Motor neuron (in vitro differentiated cells): ENCODE results near the gene SLC30A10. TPM values are rescaled to one million over a fixed set of nuclear protein-coding genes. Genes with fewer than 3 reads are reported as not detected.
A peak's percentile ranks its signal among the peaks of the same experiment; 100 is the strongest.
"Not testable (repeated sequence)": the region's sequence is repeated elsewhere in the genome, so short reads cannot be mapped to it uniquely, and the experiment has no call there.

ENCODE experiments used
- ATAC-seq, 8 experiments: fragments of 200-7000 bp; cut with Tn5 transposase; replicated peaks in 6 of 8; 2 replicates each; pipeline ENCODE4 v1.8.0; 2021; ENCODE audit warnings: mild to moderate bottlenecking in 8 of 8, moderate library complexity in 8 of 8
- H3K27ac ChIP-seq, 2 donors: fragments of 250-450 bp; sonication (Bioruptor Pico); 2 replicates each; pipeline ENCODE4 v1.9.0; 2021; ENCODE audit warnings: antibody characterized with exemption in 2 of 2, mild to moderate bottlenecking in 2 of 2, moderate library complexity in 1 of 2
- H3K4me1 ChIP-seq, 2 donors: fragments of 250-450 bp; sonication (Bioruptor Pico); replicated peaks in 1 of 2; 2 replicates each; pipeline ENCODE4 v1.6.1; 2021; ENCODE audit warnings: antibody characterized with exemption in 2 of 2, mild to moderate bottlenecking in 2 of 2, moderate library complexity in 1 of 2
- H3K4me3 ChIP-seq, 5 donors: fragments of 250-450 bp; sonication (Bioruptor Pico); 2 replicates each; pipeline ENCODE4 v1.9.0; 2021; ENCODE audit warnings: antibody characterized with exemption in 5 of 5, mild to moderate bottlenecking in 5 of 5, moderate library complexity in 4 of 5
- WGBS, 10 experiments: fragments of 450-650 bp; shearing (Covaris generic); methylation state at CpG; one replicate each; pipeline ENCODE4 v1.0.0; 2022; 5-methylcytosine and 5-hydroxymethylcytosine counted together
- in situ Hi-C, 9 experiments: fragments of 400-800 bp; cut with MboI; loops; one replicate each; pipeline ENCODE4 v1.15.0; 2021; ENCODE audit warnings: low sequenced_read_pairs in 9 of 9, low pct_unique_long_range_greater_than_20kb in 2 of 9; ENCODE audit not compliant: unreplicated experiment in 9 of 9
- total RNA-seq, 8 experiments: library from RNA; unstranded; fragments of 300-600 nt; gene quantifications; 2 replicates each; pipeline versions ENCODE4 v1.2.3 to v1.2.4, GENCODE V29; 2022

Gene SLC30A10
- total RNA-seq, 8 experiments from 2014 or later, result 0.46 to 7.4 (median 2.9) TPM; not detected in 2

DNA sequence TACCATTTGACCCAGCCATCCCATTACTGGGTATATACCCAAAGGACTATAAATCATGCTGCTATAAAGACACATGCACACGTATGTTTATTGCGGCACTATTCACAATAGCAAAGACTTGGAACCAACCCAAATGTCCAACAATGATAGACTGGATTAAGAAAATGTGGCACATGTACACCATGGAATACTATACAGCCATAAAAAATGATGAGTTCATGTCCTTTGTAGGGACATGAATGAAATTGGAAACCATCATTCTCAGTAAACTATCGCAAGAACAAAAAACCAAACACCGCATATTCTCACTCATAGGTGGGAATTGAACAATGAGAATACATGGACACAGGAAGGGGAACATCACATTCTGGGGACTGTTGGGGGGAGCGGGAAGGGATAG, 20.9 kb upstream of the SLC30A10 start:
- H3K4me3 ChIP-seq, H3K4me1 ChIP-seq, ATAC-seq, H3K27ac ChIP-seq, in situ Hi-C loops: not testable (repeated sequence)
- WGBS, 10 experiments, result 43 to 88% (median 64%) methylated on average over 1 of the region's 5 CpGs; no CpG with 5 or more reads in 6 of the 10 experiments

DNA sequence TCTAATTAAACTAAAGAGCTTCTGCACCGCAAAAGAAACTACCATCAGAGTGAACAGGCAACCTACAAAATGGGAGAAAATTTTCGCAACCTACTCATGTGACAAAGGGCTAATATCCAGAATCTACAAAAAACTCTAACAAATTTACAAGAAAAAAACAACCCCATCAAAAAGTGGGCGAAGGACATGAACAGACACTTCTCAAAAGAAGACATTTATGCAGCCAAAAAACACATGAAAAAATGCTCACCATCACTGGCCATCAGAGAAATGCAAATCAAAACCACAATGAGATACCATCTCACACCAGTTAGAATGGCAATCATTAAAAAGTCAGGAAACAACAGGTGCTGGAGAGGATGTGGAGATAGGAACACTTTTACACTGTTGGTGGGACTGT, 20.4 kb upstream of the SLC30A10 start:
- in situ Hi-C loops, ATAC-seq, H3K4me3 ChIP-seq, H3K4me1 ChIP-seq, H3K27ac ChIP-seq: not testable (repeated sequence)
- WGBS, 10 experiments, result no CpG with 5 or more reads among the region's 3 CpGs

DNA sequence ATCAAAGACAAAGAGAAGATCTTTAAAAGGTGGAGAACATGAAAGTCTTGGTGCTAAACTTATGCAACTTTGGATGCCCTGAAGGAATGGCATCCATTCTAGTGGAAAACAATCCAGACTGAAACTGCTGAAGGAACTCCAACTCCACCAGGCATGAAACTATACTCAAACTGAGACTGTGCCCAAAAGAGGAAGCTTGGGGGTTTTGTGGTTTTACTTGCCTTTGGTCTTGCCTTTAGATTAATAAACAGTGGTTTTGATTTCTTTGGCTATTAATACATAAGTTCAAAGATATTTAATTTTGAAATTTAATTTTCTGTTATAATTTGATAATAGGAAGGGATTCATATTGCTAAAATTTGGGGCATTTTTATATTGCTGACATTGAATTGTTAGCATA, 17.4 kb upstream of the SLC30A10 start:
- ATAC-seq, result no peak
- H3K27ac ChIP-seq, result no peak overlapping the region
- in situ Hi-C loops, result no loop called here
- H3K4me3 ChIP-seq, result no peak overlapping the region
- no peaks in the 10 kb centered on the region for H3K4me1 ChIP-seq

DNA sequence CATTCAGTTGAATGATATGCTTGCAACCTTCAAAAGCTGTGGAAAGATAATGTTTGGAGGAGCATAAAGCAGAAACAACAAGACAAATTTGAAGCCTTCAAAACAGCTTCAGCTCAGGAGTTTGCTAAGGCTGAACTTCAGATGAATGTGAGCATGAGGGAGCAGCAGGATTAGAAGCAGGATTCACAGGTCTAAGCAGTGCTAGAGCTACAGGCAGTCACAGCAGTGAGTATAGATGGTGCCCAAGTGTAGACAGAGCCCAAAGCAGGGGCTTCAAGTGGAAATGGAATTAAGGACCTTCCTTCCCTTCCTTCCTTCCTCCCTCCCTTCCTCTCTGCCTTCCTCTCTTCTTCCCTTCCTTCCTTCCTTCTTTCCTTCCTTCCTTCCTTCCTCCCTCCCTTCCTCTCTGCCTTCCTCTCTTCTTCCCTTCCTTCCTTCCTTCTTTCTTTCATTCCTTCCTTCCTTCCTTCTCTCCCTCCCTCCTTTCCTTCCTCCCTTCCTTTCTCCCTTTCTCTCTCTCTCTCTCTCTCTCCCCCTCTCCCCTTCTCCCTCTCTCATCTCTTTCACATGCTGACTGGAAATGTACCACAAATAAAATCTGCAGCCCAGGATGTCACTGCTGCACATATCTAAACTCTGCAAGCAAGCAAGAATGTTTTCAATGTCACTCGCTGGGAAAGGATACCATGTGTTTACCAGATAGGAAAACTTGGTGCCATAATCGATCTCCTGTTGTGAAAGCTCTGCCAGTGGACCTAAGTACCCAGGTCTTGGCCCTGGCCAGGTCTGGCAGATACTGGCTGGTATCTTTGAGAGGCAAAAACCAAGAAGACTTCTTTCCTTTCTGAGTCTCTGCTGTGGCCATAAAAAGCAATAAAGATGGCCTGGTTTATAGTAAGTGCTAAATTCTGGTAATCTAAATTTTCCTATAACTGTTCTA, 13.1 kb upstream of the SLC30A10 start:
- H3K4me1 ChIP-seq, result peaks cover 2 to 15% of the 10 kb centered on the region in 2 donors
- WGBS, 10 experiments, result 0 to 92% (median 56%) methylated on average over 1 to 2 of the region's 2 CpGs; no CpG with 5 or more reads in 2 of the 10 experiments
- H3K27ac ChIP-seq, result no peak overlapping the region
- in situ Hi-C loops, result no loop called here
- no peak for ATAC-seq
- H3K4me3 ChIP-seq, result no peak overlapping the region

DNA sequence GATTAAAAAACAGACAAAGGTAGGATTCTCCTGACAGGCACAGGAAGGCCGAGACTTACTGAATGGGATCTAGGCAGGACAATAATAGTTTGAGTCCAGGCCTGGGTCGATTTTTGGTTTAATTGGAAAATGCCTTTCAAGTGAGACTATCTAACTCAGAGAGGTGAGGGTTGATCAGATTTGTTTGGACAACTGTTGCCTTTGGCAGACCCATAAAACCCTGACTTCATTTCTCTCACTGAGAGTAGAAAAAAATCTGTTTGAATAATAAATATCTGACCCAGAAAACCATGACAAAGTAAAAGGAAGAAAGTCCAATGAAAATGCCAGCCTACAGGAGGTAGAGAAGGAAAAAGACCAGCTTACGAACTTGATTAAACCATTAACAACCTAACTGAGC, 12.3 kb upstream of the SLC30A10 start:
- no peak overlapping the region for H3K4me3 ChIP-seq
- in situ Hi-C loops, result no loop called here
- WGBS, 10 experiments, result 0 to 64% (median 52%) methylated on average over 1 to 3 of the region's 3 CpGs
- ATAC-seq, result no peak
- H3K27ac ChIP-seq, result no peak overlapping the region
- H3K4me1 ChIP-seq, result peaks cover 2 to 15% of the 10 kb centered on the region in 2 donors

DNA sequence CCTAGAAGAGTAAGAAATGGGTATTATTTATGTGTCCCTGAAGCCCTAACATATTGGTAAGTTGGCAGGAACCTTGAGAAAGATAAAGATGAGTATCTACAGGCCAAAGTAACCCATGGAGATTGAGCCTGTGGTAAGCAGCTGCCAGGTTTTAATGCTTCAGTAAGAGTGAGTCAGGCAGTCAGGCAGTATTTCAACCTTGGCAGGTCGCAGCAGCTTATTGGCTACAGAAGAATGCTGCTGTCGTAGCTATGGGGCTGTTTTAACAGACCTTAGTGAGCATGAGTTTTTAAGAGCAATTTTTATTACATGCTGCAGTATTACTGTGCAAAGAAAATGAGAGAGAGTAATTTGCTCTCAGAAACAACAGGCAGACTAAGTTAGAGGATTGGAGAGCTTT, 10.3 kb upstream of the SLC30A10 start:
- in situ Hi-C loops, result no loop called here
- ATAC-seq, result peak in 7 of 8 experiments; percentile 63 to 100 (median 99)

DNA sequence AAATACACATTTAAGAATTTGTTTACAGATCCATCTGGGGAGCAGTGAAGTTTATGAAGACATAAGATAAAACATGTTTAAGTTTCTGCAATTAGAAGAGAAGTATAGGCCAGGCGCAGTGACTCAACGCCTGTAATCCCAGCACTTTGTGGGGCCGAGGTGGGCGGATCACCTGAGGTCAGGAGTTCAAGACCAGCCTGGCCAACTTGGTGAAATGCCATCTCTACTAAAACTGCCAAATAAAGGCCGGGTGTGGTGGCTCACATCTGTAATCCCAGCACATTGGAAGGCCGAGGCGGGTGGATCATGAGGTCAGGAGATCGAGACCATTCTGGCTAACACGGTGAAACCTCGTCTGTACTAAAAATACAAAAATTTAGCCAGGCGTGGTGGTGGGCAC, 5.4 kb upstream of the SLC30A10 start:
- in situ Hi-C loops, result not testable (repeated sequence)

More for the DNA sequence above, 10.3 kb upstream of the SLC30A10 start:
- Histone ChIP-seq H3K4me1 (peaks cover 2 to 15% of the 10 kb centered on the region in 2 donors), H3K27ac (peak overlapping the region in 1 of 2 donors; percentile 25), H3K4me3 (no peak overlapping the region)
- 0 to 71% (median 46%) methylated on average over 1 to 2 of the region's 2 CpGs; no CpG with 5 or more reads in 2 of the 10 experiments for WGBS, 10 experiments

DNA sequence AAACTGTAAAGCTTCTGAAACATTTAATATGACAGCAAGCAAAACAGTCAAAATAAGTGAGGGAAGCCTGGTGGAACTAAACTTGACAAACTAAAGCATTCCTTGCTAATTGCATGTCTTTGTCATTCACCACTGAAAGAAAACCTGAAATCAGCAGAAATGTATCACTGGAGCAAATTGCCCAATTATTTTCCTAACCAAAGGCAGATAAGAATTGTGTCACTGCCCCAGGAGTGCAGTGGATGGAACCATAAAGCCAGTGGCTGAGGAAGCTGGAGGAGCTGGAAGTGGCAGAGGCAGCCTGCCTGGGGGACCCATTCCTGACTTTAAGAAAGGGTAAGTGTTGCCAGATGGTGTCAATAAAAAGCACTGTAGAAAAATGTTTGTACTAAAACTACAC, 2.7 kb upstream of the SLC30A10 start:
- ATAC-seq, result no peak
- H3K4me3 ChIP-seq, result no peak overlapping the region
- H3K27ac ChIP-seq, result no peak overlapping the region
- in situ Hi-C loops, result no loop called here
- H3K4me1 ChIP-seq, result peaks cover 13 to 15% of the 10 kb centered on the region in 2 donors

More for the DNA sequence above, 5.4 kb upstream of the SLC30A10 start:
- WGBS, 10 experiments, result 0 to 100% (median 90%) methylated on average over 1 to 11 of the region's 11 CpGs; no CpG with 5 or more reads in 3 of the 10 experiments
- ATAC-seq, H3K27ac ChIP-seq, H3K4me1 ChIP-seq, H3K4me3 ChIP-seq: not testable (repeated sequence)

DNA sequence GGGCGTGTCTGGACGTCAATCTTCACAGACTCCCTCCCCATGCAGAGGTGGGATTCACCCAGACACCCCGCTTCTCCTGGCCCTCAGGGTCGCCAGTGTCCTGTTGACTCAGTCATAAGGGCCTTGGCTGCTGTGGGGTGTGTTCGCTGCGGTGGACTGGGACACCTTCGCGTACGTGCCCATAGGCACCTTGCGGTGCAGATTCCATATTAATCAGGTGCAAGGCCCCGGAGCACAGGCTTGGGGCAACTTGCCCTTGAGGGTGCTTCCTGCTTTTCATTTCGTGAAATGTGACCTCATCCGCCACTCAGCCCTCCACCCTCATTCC, 398 bp upstream of the SLC30A10 start:
- peaks cover 13 to 15% of the 10 kb centered on the region in 2 donors for H3K4me1 ChIP-seq
- H3K4me3 ChIP-seq, result peak overlapping the region; percentile 37 to 50 (median 42)
- WGBS, 10 experiments, result 75 to 100% (median 79%) methylated on average over 1 to 5 of the region's 13 CpGs; no CpG with 5 or more reads in 4 of the 10 experiments
- ATAC-seq, result no peak
- in situ Hi-C loops, result no loop called here
- H3K27ac ChIP-seq, result no peak overlapping the region

DNA sequence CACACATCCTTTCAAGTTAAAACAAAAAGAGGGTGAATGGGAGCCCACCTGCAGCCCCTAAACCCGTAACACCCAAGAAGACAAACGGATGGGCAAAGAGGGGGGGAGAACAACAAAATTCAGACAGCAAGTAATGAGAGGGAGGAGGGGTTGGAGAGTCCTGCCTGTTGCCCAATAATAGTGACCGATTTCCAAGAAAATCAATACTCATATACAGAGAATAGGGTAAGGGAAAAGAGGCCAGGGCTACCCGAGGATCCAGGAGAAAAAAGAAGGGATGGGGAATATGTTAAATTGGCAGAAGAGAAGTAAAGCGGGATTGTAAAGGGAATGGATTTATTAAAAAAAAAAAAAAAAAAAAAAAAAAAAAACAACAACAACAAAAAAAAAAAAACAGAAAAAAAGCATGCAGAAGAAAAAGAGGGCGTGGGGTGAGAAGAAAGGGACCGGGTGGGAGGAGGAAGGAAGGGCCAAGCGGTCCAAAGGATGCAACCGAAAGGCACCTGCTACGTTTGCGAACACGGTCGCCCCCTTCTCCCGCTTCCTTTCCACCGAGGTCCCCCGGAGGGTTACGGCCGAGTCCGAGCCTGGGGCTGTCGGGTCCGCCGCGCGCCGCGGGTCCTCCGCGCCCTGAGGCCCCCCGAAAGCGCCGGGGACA, 930 bp downstream of the SLC30A10 start:
- peak overlapping the region; percentile 37 to 50 (median 42) for H3K4me3 ChIP-seq
- ATAC-seq, result no peak
- WGBS, 10 experiments, result 5 to 73% (median 29%) methylated on average over 2 to 30 of the region's 31 CpGs
- peak overlapping the region; percentile 8 to 24 for H3K27ac ChIP-seq
- H3K4me1 ChIP-seq, result peaks cover 13 to 15% of the 10 kb centered on the region in 2 donors
- in situ Hi-C loops, result no loop called here

DNA sequence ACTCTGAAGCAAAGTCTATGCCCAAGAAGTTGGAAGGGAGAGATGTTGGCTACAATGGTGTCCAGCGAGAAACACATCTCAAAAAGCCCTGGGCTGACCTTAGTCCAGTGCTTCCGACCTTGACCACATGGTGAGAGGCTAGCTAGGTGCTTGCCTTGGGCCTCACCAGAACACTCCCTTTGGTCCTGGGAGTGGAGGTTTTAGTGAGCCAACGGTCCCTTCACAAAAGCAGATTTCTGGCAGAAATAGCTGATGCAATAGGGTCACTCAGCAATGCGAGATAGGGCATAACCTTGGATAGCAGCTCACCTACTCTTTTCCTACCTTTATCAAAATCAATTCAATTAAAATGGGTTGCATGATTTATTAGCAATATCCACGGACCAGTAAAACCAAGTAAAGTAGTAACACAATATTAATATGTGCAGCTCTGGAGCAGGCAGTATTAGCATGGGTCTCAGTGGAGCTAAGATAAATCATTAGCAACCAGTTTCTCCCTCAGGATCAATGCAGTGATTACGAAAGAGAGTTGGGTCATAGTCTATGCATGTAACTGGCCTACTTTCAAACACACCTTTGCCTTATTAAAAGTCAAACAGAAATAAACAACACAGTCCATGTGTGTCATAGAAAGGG, 1.9 kb downstream of the SLC30A10 start:
- 48 to 100% (median 78%) methylated on average over 1 to 6 of the region's 6 CpGs; no CpG with 5 or more reads in 1 of the 10 experiments for WGBS, 10 experiments
- Histone ChIP-seq H3K4me3 (peak overlapping the region in 2 of 5 donors; percentile 39 to 50), H3K4me1 (peaks cover 13 to 15% of the 10 kb centered on the region in 2 donors), H3K27ac (no peak overlapping the region)
- in situ Hi-C loops, result no loop called here
- peak in 1 of 8 experiments; percentile 49 for ATAC-seq

DNA sequence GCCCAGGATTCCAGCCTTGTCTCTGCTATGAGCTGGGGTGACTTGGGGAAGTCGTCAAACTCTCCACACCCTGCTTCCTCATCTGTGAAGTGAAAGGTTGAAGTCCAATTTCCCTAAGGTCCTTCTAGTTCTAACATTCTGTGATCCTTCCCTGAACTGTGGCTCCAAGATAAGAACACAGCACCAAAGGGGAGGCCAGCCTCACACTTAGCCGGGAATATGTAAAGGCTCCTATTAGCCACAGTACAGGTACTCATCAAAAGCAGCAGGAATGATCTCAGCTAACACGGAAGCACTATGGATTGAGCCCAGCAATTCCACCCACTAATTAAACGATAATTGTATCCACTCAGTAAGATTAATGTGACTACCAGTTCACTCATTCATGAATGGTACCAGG, 4.0 kb downstream of the SLC30A10 start:
- WGBS, 10 experiments, result 58 to 100% (median 92%) methylated on average over 1 to 4 of the region's 4 CpGs; no CpG with 5 or more reads in 2 of the 10 experiments
- H3K27ac ChIP-seq, result no peak overlapping the region
- no peak overlapping the region for H3K4me3 ChIP-seq
- H3K4me1 ChIP-seq, result peaks cover 13 to 15% of the 10 kb centered on the region in 2 donors
- in situ Hi-C loops, result no loop called here
- ATAC-seq, result no peak
